Measurements from ENCODE around the gene DEPDC4.
A peak's percentile ranks its signal among the peaks of the same experiment; 100 is the strongest.
"Not testable (repeated sequence)": the region's sequence is repeated elsewhere in the genome, so short reads cannot be mapped to it uniquely, and the experiment has no call there.

DEPDC4 gene

DNA sequence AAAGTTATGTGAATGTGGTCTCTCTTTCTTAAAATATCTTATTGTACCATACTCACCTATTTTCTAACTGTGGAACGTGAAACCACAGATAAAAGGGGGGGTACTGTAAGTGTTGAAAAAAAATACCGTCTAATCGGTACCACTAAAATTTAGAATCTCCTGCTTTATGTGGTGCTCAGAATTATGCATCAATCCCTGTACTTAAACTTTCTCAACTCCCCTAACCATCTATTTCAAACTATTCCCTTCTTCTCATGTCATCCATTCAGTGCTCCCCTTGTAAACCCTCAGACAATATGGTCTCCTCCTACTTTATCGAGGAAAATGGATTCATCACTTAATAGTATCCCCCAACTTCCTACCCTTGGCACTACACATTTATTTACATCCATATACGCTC lies 23.7 kb downstream of the DEPDC4 start:
- Histone ChIP-seq H3K4me3 (ENCODE audit: low read depth, low read length) (no peak overlapping the region), H3K27ac (no peak overlapping the region), H3K27me3 (ENCODE audit: insufficient read depth, low read depth, severe bottlenecking) (no peaks in the 10 kb centered on the region), H3K9me3 (ENCODE audit: severe bottlenecking) (no peaks in the 10 kb centered on the region), H3K36me3 (no peaks in the 10 kb centered on the region)
- TF ChIP-seq, protein P1, sequence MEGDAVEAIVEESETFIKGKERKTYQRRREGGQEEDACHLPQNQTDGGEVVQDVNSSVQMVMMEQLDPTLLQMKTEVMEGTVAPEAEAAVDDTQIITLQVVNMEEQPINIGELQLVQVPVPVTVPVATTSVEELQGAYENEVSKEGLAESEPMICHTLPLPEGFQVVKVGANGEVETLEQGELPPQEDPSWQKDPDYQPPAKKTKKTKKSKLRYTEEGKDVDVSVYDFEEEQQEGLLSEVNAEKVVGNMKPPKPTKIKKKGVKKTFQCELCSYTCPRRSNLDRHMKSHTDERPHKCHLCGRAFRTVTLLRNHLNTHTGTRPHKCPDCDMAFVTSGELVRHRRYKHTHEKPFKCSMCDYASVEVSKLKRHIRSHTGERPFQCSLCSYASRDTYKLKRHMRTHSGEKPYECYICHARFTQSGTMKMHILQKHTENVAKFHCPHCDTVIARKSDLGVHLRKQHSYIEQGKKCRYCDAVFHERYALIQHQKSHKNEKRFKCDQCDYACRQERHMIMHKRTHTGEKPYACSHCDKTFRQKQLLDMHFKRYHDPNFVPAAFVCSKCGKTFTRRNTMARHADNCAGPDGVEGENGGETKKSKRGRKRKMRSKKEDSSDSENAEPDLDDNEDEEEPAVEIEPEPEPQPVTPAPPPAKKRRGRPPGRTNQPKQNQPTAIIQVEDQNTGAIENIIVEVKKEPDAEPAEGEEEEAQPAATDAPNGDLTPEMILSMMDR (IDR thresholded peaks at IDR 0.05; ENCODE audit: low read depth, low read length) = no peak
- DNase-seq = no peak

DNA sequence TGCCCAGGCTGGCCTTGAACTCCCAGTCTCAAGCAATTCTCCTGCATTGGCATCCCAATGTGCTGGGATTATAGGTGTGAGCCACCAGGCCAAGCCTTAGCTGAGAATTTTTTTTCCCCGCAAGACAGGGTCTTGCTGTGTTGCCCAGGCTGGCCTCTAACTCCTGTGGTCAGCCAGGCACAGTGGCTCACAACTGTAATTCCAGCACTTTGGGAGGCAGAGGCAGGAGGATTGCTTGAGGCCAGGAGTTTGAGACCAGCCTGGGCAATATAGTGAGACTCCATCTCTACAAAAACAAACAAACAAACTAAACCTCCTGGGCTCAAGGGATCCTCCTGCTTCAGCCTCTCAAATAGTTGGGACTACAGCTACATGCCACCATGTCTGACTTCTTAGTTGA lies 27.3 kb downstream of the DEPDC4 start:
- no peaks in the 10 kb centered on the region for H3K27me3 ChIP-seq (ENCODE audit: insufficient read depth, low read depth, severe bottlenecking)
- no peaks in the 10 kb centered on the region for H3K36me3 ChIP-seq
- TF ChIP-seq, protein P1 (IDR thresholded peaks at IDR 0.05; ENCODE audit: low read depth, low read length) = no peak
- H3K9me3 ChIP-seq (ENCODE audit: severe bottlenecking) = peaks cover 3% of the 10 kb centered on the region
- H3K4me3 ChIP-seq (ENCODE audit: low read depth, low read length) = no peak overlapping the region
- no peak for DNase-seq
- H3K27ac ChIP-seq = no peak overlapping the region

DNA sequence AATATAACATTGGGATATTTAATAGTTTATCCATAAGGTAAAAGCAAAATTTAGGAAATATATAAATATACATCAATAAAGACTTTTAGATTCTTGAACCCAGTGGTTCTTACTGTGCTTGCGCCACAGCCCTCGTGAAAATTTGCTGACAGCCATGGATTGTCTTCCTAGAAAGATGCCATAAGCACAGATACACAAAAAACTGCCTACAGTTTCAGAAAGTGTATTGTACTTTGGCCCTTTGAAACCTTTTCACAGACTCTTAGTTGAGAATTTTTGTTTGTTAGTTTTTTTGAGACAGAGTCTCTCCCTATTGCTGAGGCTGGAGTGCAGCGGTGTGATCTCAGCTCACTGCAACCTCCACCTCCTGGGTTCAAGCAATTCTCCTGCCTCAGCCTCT lies 28.1 kb downstream of the DEPDC4 start:
- peaks cover 3% of the 10 kb centered on the region for H3K9me3 ChIP-seq (ENCODE audit: severe bottlenecking)
- H3K27ac ChIP-seq = no peak overlapping the region
- no peaks in the 10 kb centered on the region for H3K27me3 ChIP-seq (ENCODE audit: insufficient read depth, low read depth, severe bottlenecking)
- TF ChIP-seq, protein P1 (IDR thresholded peaks at IDR 0.05; ENCODE audit: low read depth, low read length) = no peak
- no peaks in the 10 kb centered on the region for H3K36me3 ChIP-seq
- no peak overlapping the region for H3K4me3 ChIP-seq (ENCODE audit: low read depth, low read length)
- no peak for DNase-seq

DNA sequence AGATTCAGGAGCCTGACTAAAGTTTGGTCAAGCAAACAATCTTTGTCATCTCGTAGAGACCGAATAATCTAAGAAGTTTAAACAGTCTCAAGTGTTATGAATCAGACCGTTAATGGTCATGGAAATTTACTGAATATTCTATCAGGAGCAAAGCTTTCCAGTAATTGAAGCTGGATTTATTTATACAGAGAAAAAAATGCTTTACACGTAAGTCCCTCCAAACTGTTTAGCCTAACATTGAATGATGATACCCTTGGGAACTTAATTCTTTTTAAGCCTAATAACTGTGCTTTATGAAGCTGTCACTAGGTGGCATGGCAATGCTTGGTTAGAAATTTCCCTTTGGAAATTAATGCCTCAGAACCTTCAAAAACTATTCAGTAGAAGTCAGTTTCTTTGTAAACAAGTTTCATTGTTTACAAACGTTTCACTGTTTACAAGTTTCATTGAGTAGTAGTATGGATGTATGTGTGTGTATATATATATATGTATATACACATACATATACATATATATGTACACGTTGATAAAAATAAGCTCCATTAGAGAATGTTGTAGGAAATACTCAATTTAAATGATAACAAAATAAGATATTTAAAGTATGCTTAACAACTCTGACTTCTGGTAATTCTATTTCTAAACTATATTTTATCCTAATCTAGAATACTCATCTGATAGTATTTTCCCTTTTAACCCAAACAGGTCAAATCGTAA lies 32.1 kb downstream of the DEPDC4 start:
- Histone ChIP-seq H3K36me3 (no peaks in the 10 kb centered on the region), H3K27me3 (ENCODE audit: insufficient read depth, low read depth, severe bottlenecking) (no peaks in the 10 kb centered on the region), H3K4me3 (ENCODE audit: low read depth, low read length) (no peak overlapping the region), H3K27ac (no peak overlapping the region), H3K9me3 (ENCODE audit: severe bottlenecking) (peaks cover 3% of the 10 kb centered on the region)
- TF ChIP-seq, protein P1 (IDR thresholded peaks at IDR 0.05; ENCODE audit: low read depth, low read length) = peak; percentile 31; the same call in 1 of the 2 replicates
- no peak for DNase-seq

DNA sequence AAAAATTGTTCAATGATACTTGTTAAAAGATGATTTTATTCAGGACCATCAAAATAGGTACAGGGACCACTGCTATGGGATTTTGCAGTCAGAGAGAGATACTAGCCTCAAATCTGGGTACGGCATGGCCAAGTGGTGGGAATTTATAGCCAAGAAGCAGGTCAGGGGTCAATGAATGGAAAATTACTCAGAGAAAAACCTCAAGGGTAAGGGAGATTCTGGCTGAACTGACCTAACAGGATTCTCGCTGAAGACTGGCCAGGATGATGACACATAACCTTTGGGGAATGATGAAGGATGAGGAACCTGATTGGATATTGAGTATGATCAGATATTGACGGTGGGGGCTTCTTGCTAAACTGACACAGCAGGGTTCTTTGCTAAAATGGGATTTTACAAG lies 32.7 kb downstream of the DEPDC4 start:
- Histone ChIP-seq H3K9me3 (ENCODE audit: severe bottlenecking) (peaks cover 3% of the 10 kb centered on the region), H3K36me3 (no peaks in the 10 kb centered on the region), H3K27ac (no peak overlapping the region), H3K4me3 (ENCODE audit: low read depth, low read length) (no peak overlapping the region), H3K27me3 (ENCODE audit: insufficient read depth, low read depth, severe bottlenecking) (no peaks in the 10 kb centered on the region)
- TF ChIP-seq, protein P1 (IDR thresholded peaks at IDR 0.05; ENCODE audit: low read depth, low read length) = no peak
- no peak for DNase-seq

- H3K27ac ChIP-seq; H3K36me3 ChIP-seq; DNase-seq; H3K27me3 ChIP-seq (ENCODE audit: insufficient read depth, low read depth, severe bottlenecking); H3K9me3 ChIP-seq (ENCODE audit: severe bottlenecking); H3K4me3 ChIP-seq (ENCODE audit: low read depth, low read length): not testable (repeated sequence)
Measured at GRCh38 chr12:100231873-100232272, 35.0 kb downstream of the DEPDC4 start.

Data from WERI-Rb-1 (cell line).